HepG2 (cell line): ENCODE results near the gene NOMO2.
"Not testable (repeated sequence)": the region's sequence is repeated elsewhere in the genome, so short reads cannot be mapped to it uniquely, and the experiment has no call there.

Experiments used
- DPF2 ChIP-seq: sonication (generic); formaldehyde crosslinking; IDR thresholded peaks from 2 replicates; pipeline ENCODE4 v1.4.0; 2020; ENCODE audit warnings: mild to moderate bottlenecking, low read depth, missing genetic modification reagents, borderline replicate concordance
- HDAC2 ChIP-seq: sonication (generic); formaldehyde crosslinking; IDR thresholded peaks from 2 replicates; pipeline ENCODE4 v1.4.0; 2020; ENCODE audit warnings: missing genetic modification reagents
- HMG20A ChIP-seq: IDR thresholded peaks from 2 replicates; pipeline ENCODE4 v1.6.1; 2016; ENCODE audit warnings: borderline replicate concordance
- JUN ChIP-seq: sonication (generic); formaldehyde crosslinking; IDR thresholded peaks from 2 replicates; pipeline ENCODE4 v1.4.0; 2020; ENCODE audit warnings: mild to moderate bottlenecking, missing genetic modification reagents
- MIER3 ChIP-seq: IDR thresholded peaks from 2 replicates; pipeline ENCODE4 v1.6.1; 2016; ENCODE audit warnings: missing compliant biosample characterization, borderline replicate concordance
- POLR2A ChIP-seq, 2 experiments: IDR thresholded peaks; 2 replicates each; pipeline ENCODE4 v1.6.1; 2011; ENCODE audit warnings: low read depth in 2 of 2, low read length in 2 of 2, mild to moderate bottlenecking in 1 of 2, moderate library complexity in 1 of 2; ENCODE audit not compliant: insufficient read depth in 1 of 2
- TAF1 ChIP-seq: sonication (generic); formaldehyde crosslinking; IDR thresholded peaks from 2 replicates; pipeline ENCODE4 v1.4.0; 2020; ENCODE audit warnings: missing genetic modification reagents
- ZNF207 ChIP-seq: fragments of 450-650 bp; IDR thresholded peaks from 2 replicates; pipeline ENCODE4 v1.6.1; 2016; ENCODE audit warnings: antibody characterized with exemption, borderline replicate concordance
- ZNF670 ChIP-seq: sonication (generic); formaldehyde crosslinking; IDR thresholded peaks from 2 replicates; pipeline ENCODE4 v1.8.0; 2022; ENCODE audit warnings: mild to moderate bottlenecking, missing genetic modification reagents, borderline replicate concordance

- TF ChIP-seq HMG20A (CRISPR knock-in tag); ZNF207; POLR2A (IDR thresholded peaks at IDR 0.05; ENCODE audit: insufficient read depth in 1 of 2, low read depth in 2 of 2, low read length in 2 of 2); MIER3; HDAC2 (CRISPR knock-in tag); ZNF670 (CRISPR knock-in tag); DPF2; JUN; TAF1 (CRISPR knock-in tag): not testable (repeated sequence)
These were observed 33.9 kb upstream of the NOMO2 start for GRCh38 chr16:18595796-18596195.
